Measurements from ENCODE around the gene MNX1. TPM values are rescaled to one million over a fixed set of nuclear protein-coding genes. Genes with fewer than 3 reads are reported as not detected.

The MNX1 gene
- total RNA-seq, 1 donor from 2014 or later: 2.0 TPM

DNA sequence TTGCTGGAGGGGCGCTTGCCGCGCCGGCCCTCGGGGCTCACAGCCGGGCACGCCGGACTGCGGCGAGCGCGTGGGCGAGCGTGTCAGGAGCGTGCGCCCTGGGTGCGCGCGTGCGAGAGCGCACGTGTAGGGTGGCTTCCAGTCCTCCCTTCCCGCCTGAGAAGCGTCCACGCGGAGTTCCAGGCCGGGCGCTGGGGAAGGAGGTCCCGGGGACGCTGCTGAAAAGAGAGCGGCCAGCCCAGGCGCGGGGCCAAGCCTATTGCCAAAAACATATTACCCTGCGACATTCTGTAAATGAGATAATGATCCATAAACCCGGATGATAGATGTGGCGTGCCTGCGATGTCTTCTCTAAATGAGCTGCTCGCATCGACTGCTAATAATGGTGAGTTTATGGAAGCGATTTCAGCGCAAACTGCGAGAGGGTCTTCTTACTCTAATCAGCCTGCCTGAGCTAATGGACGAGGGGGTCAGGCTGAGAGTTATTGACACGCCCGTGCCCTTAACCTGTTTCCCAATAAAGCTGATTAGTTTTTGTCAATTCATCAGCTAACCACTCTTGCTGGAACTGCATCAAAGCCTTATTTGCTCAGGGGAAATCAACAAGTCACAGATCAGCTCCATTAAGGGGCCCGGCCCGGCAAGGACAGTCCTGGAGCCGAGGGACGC is 8.0 kb upstream of the MNX1 start:
- Histone ChIP-seq H3K4me3 (ENCODE audit: low read depth, low read length) (no peak overlapping the region), H3K27me3 (ENCODE audit: control insufficient read depth, insufficient read depth, low read length) (peaks cover 100% of the 10 kb centered on the region)

DNA sequence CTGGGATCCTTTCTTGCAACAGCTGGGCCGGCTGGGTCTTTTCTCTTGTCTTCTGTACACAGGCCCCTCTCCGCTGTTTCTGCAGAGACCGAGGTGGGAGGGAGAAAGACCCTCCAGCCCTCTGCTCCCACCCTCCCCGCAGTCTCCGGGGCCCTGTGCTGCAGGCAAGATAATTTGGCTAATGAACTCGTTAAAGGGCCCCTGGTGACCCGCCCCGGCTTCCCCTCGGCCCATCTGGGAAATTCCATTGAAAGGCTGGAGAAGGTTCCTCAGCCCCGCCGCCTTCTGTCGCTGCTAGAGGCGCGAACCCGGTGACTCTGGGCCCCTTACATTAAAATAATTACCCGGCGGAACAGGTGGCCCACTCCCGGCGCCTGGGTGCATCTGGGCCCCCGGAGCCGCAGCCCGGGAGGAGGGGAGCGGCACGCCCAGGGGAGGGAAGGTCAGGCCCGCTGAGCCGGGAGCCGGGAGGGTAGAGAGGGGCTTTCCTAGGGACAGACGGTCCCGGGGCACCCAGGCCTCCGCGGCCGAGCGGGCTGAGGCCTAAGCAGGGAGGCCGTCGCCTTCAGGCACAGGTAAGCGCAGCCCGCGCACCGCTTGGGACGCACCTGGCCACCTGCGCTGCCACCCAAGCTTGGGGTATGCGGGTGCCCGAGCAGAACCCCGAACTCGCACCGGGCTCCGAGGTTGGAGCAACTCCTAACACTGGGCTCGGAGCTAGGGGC is 7.3 kb upstream of the MNX1 start:
- TF ChIP-seq, protein P1, sequence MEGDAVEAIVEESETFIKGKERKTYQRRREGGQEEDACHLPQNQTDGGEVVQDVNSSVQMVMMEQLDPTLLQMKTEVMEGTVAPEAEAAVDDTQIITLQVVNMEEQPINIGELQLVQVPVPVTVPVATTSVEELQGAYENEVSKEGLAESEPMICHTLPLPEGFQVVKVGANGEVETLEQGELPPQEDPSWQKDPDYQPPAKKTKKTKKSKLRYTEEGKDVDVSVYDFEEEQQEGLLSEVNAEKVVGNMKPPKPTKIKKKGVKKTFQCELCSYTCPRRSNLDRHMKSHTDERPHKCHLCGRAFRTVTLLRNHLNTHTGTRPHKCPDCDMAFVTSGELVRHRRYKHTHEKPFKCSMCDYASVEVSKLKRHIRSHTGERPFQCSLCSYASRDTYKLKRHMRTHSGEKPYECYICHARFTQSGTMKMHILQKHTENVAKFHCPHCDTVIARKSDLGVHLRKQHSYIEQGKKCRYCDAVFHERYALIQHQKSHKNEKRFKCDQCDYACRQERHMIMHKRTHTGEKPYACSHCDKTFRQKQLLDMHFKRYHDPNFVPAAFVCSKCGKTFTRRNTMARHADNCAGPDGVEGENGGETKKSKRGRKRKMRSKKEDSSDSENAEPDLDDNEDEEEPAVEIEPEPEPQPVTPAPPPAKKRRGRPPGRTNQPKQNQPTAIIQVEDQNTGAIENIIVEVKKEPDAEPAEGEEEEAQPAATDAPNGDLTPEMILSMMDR (IDR thresholded peaks at IDR 0.05; ENCODE audit: insufficient read depth, low read length, poor library complexity, severe bottlenecking): no peak
- Histone ChIP-seq H3K4me3 (ENCODE audit: low read depth, low read length) (no peak overlapping the region), H3K36me3 (ENCODE audit: control insufficient read depth, insufficient read depth, low read length) (no peaks in the 10 kb centered on the region), H3K27me3 (ENCODE audit: control insufficient read depth, insufficient read depth, low read length) (peaks cover 100% of the 10 kb centered on the region)
- DNase-seq (ENCODE audit: low read depth): no peak

More for the DNA sequence above, 8.0 kb upstream of the MNX1 start:
- H3K36me3 ChIP-seq (ENCODE audit: control insufficient read depth, insufficient read depth, low read length): no peaks in the 10 kb centered on the region
- TF ChIP-seq, protein P1 (IDR thresholded peaks at IDR 0.05; ENCODE audit: insufficient read depth, low read length, poor library complexity, severe bottlenecking): no peak
- no peak for DNase-seq (ENCODE audit: low read depth)

DNA sequence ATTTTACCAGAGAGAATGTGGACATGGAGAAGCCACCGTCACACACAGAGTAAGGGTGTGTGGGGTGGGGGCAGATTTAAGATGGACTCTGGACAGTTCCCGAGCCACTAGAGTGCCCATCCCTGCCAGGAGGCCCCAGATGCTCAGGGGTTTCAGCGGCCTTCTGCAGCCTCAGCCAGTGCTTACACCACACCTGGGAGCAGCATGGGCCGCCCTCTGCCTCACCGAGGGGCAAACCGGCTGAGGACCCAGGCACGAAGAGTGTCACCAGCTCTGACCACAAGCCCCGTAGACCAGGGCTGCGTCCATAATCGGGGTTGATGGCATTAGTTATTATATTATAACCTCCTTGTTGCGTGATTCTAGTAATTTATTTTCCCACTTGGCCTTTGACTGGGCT is 6.7 kb upstream of the MNX1 start:
- no peak overlapping the region for H3K4me3 ChIP-seq (ENCODE audit: low read depth, low read length)
- DNase-seq (ENCODE audit: low read depth): no peak
- peaks cover 99% of the 10 kb centered on the region for H3K27me3 ChIP-seq (ENCODE audit: control insufficient read depth, insufficient read depth, low read length)
- no peaks in the 10 kb centered on the region for H3K36me3 ChIP-seq (ENCODE audit: control insufficient read depth, insufficient read depth, low read length)
- TF ChIP-seq, protein P1 (IDR thresholded peaks at IDR 0.05; ENCODE audit: insufficient read depth, low read length, poor library complexity, severe bottlenecking): no peak

- Histone ChIP-seq H3K4me3 (ENCODE audit: low read depth, low read length) (no peak overlapping the region), H3K36me3 (ENCODE audit: control insufficient read depth, insufficient read depth, low read length) (no peaks in the 10 kb centered on the region), H3K27me3 (ENCODE audit: control insufficient read depth, insufficient read depth, low read length) (peaks cover 99% of the 10 kb centered on the region)
- TF ChIP-seq, protein P1 (IDR thresholded peaks at IDR 0.05; ENCODE audit: insufficient read depth, low read length, poor library complexity, severe bottlenecking): no peak
- no peak for DNase-seq (ENCODE audit: low read depth)
Observed at GRCh38 chr7:157016352-157017041, 6.0 kb upstream of the MNX1 start.

- DNase-seq (ENCODE audit: low read depth): no peak
- H3K27me3 ChIP-seq (ENCODE audit: control insufficient read depth, insufficient read depth, low read length): peaks cover 99% of the 10 kb centered on the region
- H3K4me3 ChIP-seq (ENCODE audit: low read depth, low read length): no peak overlapping the region
- TF ChIP-seq, protein P1 (IDR thresholded peaks at IDR 0.05; ENCODE audit: insufficient read depth, low read length, poor library complexity, severe bottlenecking): no peak
- no peaks in the 10 kb centered on the region for H3K36me3 ChIP-seq (ENCODE audit: control insufficient read depth, insufficient read depth, low read length)
Observed at GRCh38 chr7:157016024-157016351, 5.5 kb upstream of the MNX1 start.
